Neural progenitor cell (in vitro differentiated cells): ENCODE measurements around the gene TAF15. TPM values are rescaled to one million over a fixed set of nuclear protein-coding genes. Genes with fewer than 3 reads are reported as not detected.

Experiments
- DNase-seq: peaks from one replicate; pipeline ENCODE4 v3.0.0-alpha.2; 2016; ENCODE audit warnings: low spot score
- H2AFZ ChIP-seq: fragments of 200-600 bp; sonication (generic); replicated peaks from 2 replicates; pipeline ENCODE4 v1.6.1; 2016; ENCODE audit warnings: antibody characterized with exemption
- H3F3A ChIP-seq: fragments of 200-600 bp; sonication (generic); 2 replicates; pipeline ENCODE4 v1.6.1; 2016; ENCODE audit warnings: antibody characterized with exemption, low read depth
- H3K27ac ChIP-seq: fragments of 200-600 bp; sonication (generic); 2 replicates; pipeline ENCODE4 v1.5.1; 2016; ENCODE audit warnings: mild to moderate bottlenecking
- H3K27me3 ChIP-seq: fragments of 200-600 bp; sonication (generic); 2 replicates; pipeline ENCODE4 v1.6.1; 2016; ENCODE audit warnings: mild to moderate bottlenecking, moderate library complexity
- H3K36me3 ChIP-seq: fragments of 200-600 bp; sonication (generic); 2 replicates; pipeline ENCODE4 v1.5.1; 2016
- H3K4me1 ChIP-seq: fragments of 200-600 bp; sonication (generic); 2 replicates; pipeline ENCODE4 v1.6.1; 2016; ENCODE audit warnings: mixed run types
- H3K4me2 ChIP-seq: fragments of 200-600 bp; sonication (generic); 2 replicates; pipeline ENCODE4 v1.6.1; 2016
- H3K4me3 ChIP-seq: fragments of 200-600 bp; sonication (generic); 2 replicates; pipeline ENCODE4 v1.5.1; 2016
- H3K79me2 ChIP-seq: fragments of 200-600 bp; sonication (generic); 2 replicates; pipeline ENCODE4 v1.6.1; 2016; ENCODE audit warnings: low read depth
- H3K9ac ChIP-seq: fragments of 200-600 bp; sonication (generic); 2 replicates; pipeline ENCODE4 v1.6.1; 2016
- H3K9me3 ChIP-seq: fragments of 200-600 bp; sonication (generic); 2 replicates; pipeline ENCODE4 v1.5.1; 2016; ENCODE audit warnings: low read depth
- H4K20me1 ChIP-seq: fragments of 200-600 bp; sonication (generic); 2 replicates; pipeline ENCODE4 v1.6.1; 2016; ENCODE audit warnings: low read depth
- H3K27ac Mint-ChIP-seq: 3 replicates; pipeline ENCODE4 v1.8.0; 2021; ENCODE audit warnings: mixed read lengths
- H3K27me3 Mint-ChIP-seq: 2 replicates; pipeline ENCODE4 v1.8.0; 2022; ENCODE audit warnings: low read depth, mild to moderate bottlenecking, inconsistent platforms, moderate library complexity, mixed read lengths; ENCODE audit not compliant: insufficient read depth
- H3K36me3 Mint-ChIP-seq: 3 replicates; pipeline ENCODE4 v1.8.0; 2021; ENCODE audit warnings: mixed read lengths
- H3K4me1 Mint-ChIP-seq: 3 replicates; pipeline ENCODE4 v1.8.0; 2021; ENCODE audit warnings: mixed read lengths
- H3K4me3 Mint-ChIP-seq: 3 replicates; pipeline ENCODE4 v1.8.0; 2021; ENCODE audit warnings: mild to moderate bottlenecking, moderate library complexity, mixed read lengths
- H3K9me3 Mint-ChIP-seq: 3 replicates; pipeline ENCODE4 v1.8.0; 2020; ENCODE audit warnings: mixed read lengths
- EZH2 ChIP-seq: fragments of 200-600 bp; sonication (generic); IDR thresholded peaks from 2 replicates; pipeline ENCODE4 v1.6.1; 2017; ENCODE audit warnings: antibody characterized with exemption, mild to moderate bottlenecking, moderate library complexity
- EZH2phosphoT487 ChIP-seq: fragments of 200-600 bp; sonication (generic); IDR thresholded peaks from 2 replicates; pipeline ENCODE4 v1.6.1; 2017; ENCODE audit warnings: antibody characterized with exemption
- total RNA-seq: library from RNA; depleted of rRNA; stranded (reverse); fragments of >200 nt; gene quantifications from 2 replicates; pipeline ENCODE4 v1.2.3, GENCODE V29; 2015; ENCODE audit warnings: low replicate concordance
- TF ChIP-seq, protein P1 (sequence below): fragments of 200-600 bp; sonication (generic); IDR thresholded peaks from 2 replicates; pipeline ENCODE4 v1.5.1; 2017; ENCODE audit warnings: antibody characterized with exemption, mild to moderate bottlenecking

The TAF15 gene
- total RNA-seq, result 84.8 and 90.1 TPM in 2 replicates

DNA sequence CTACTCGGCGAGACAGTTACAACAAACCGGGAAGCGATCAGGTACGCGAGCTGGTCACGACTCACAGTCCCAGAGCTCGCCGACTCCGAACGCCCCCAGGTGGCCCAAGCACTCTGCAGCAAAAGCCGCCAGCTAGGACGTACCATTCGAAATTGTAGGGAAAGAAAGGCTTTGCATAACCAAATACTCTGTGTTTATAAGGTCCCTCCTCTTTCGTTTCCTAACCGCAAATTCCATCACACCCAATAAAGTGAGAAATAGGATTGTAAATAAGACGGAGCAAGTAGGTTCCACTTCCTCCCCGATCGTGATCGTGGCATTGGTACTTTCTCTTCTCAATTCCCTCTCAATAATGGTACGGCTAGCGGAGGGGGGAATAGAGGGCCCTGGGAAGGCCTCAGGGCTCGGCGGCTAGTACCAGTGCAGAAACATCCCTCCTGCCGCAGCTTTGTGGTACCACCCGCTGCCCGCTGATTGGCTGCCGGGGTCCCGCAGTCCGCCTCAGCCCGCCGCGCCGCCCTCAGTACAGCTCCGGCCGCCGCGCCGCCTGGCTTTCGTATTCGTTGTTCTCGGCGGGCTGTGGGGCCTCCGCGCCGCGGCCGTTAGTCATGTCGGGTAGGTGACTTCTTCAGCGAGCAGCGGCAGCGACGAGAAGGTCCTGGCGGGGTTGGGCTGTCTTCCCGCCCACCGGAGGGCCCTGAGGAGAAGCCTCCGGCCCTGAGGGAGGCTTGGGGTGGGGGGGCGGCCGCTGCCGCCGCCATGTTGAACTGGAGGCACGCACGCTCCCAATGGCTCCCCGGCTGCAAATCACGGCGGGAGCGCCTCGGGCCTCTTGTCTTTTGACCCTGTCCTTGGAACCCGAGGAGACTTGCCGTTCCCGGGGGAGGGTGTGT is at the start of gene TAF15:
Gene TAF15, plus strand, starts transcription at position 523 of the 893 bp plus-strand sequence. Its CDS starts 86 bp downstream, at position 609.
- H3K36me3 ChIP-seq, result peaks cover 3% of the 10 kb centered on the region
- peak within 1 kb of the TSS; percentile 100 for H3K27ac Mint-ChIP-seq
- H2AFZ ChIP-seq, result peak within 1 kb of the TSS; percentile 89
- H3K4me3 ChIP-seq, result peak within 1 kb of the TSS; percentile 93
- H3K27ac ChIP-seq, result peak within 1 kb of the TSS; percentile 93
- TF ChIP-seq, protein P1, sequence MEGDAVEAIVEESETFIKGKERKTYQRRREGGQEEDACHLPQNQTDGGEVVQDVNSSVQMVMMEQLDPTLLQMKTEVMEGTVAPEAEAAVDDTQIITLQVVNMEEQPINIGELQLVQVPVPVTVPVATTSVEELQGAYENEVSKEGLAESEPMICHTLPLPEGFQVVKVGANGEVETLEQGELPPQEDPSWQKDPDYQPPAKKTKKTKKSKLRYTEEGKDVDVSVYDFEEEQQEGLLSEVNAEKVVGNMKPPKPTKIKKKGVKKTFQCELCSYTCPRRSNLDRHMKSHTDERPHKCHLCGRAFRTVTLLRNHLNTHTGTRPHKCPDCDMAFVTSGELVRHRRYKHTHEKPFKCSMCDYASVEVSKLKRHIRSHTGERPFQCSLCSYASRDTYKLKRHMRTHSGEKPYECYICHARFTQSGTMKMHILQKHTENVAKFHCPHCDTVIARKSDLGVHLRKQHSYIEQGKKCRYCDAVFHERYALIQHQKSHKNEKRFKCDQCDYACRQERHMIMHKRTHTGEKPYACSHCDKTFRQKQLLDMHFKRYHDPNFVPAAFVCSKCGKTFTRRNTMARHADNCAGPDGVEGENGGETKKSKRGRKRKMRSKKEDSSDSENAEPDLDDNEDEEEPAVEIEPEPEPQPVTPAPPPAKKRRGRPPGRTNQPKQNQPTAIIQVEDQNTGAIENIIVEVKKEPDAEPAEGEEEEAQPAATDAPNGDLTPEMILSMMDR, result peak; percentile 76
- no peak for TF ChIP-seq EZH2
- H3K4me1 ChIP-seq, result peaks cover 18% of the 10 kb centered on the region
- peak within 1 kb of the TSS; percentile 95 for H3K4me2 ChIP-seq
- peaks cover 8% of the 10 kb centered on the region for H3F3A ChIP-seq
- no peaks in the 10 kb centered on the region for H3K27me3 ChIP-seq
- H3K36me3 Mint-ChIP-seq, result peaks cover 6% of the 10 kb centered on the region
- H3K9me3 Mint-ChIP-seq, result no peaks in the 10 kb centered on the region
- peaks cover 45% of the 10 kb centered on the region for H4K20me1 ChIP-seq
- H3K9me3 ChIP-seq, result no peaks in the 10 kb centered on the region
- peak within 1 kb of the TSS; percentile 97 for H3K4me3 Mint-ChIP-seq
- peaks cover 9% of the 10 kb centered on the region for H3K27me3 Mint-ChIP-seq
- H3K79me2 ChIP-seq, result peaks cover 50% of the 10 kb centered on the region
- peak within 1 kb of the TSS; percentile 94 for H3K9ac ChIP-seq
- peak; percentile 98 for DNase-seq
- peaks cover 39% of the 10 kb centered on the region for H3K4me1 Mint-ChIP-seq

DNA sequence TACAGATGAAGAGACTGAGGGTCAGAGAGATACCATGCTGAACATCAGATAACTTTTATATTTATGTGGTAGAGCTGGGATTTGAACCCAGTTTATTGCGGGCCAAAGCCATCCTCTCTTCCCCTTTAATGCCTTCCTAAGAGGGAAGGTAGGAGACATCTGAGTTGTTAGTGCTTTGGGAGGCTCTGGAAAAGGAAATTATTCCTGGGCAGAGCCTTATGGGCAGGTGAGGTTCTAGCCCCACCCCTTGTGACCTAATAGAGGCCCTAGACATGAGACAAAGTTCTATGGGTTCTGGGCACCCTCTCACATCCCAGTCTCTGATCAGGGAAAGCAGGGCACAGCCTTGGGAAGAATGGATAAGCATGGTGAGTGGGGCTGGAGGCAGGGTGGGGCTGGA is 48.7 kb upstream of the TAF15 start, which contains the start of gene C17orf50:
Gene C17orf50, plus strand, starts transcription at position 301 of the 400 bp plus-strand sequence. Its CDS starts 55 bp downstream, at position 356.
- Mint-ChIP-seq H3K4me3 (no peak within 1 kb of the TSS), H3K4me1 (peaks cover 15% of the 10 kb centered on the region), H3K9me3 (no peaks in the 10 kb centered on the region), H3K27ac (no peak within 1 kb of the TSS), H3K36me3 (no peaks in the 10 kb centered on the region), H3K27me3 (peaks cover 3% of the 10 kb centered on the region)
- no peak within 1 kb of the TSS for H2AFZ ChIP-seq
- no peak within 1 kb of the TSS for H3K4me2 ChIP-seq
- no peaks in the 10 kb centered on the region for H3K79me2 ChIP-seq
- H3K27ac ChIP-seq, result no peak within 1 kb of the TSS
- H3K9ac ChIP-seq, result no peak within 1 kb of the TSS
- H3K36me3 ChIP-seq, result no peaks in the 10 kb centered on the region
- H3K4me3 ChIP-seq, result no peak within 1 kb of the TSS
- peaks cover 19% of the 10 kb centered on the region for H3F3A ChIP-seq
- H3K9me3 ChIP-seq, result no peaks in the 10 kb centered on the region
- no peaks in the 10 kb centered on the region for H3K27me3 ChIP-seq
- no peaks in the 10 kb centered on the region for H4K20me1 ChIP-seq
- H3K4me1 ChIP-seq, result peaks cover 10% of the 10 kb centered on the region
- DNase-seq, result no peak
- TF ChIP-seq EZH2, result no peak
- TF ChIP-seq, protein P1, result no peak
- TF ChIP-seq EZH2phosphoT487, result no peak

DNA sequence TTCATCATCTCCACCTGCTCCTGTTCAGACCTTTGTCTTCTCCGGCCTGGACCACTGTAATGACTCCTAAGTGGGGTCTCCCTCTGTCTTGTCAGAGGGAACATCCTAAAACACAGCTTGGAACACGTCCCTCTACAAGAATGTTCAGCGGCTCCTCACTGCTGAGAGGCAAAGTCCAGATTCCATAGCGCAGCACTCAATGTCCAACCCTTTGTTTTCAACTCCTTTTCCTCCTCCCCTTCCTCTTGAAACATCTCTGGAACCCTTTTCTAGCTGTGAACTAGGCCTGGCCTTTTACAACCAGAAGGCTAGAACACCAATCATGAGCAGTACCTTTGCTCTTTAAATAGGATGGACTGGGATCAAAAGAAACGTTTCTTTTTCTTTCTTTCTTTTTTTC is 47.7 kb upstream of the TAF15 start:
- peaks cover 29% of the 10 kb centered on the region for H3F3A ChIP-seq
- H3K9me3 ChIP-seq, result no peaks in the 10 kb centered on the region
- no peaks in the 10 kb centered on the region for H3K79me2 ChIP-seq
- H3K9ac ChIP-seq, result no peak overlapping the region
- no peak overlapping the region for H3K27ac Mint-ChIP-seq
- no peaks in the 10 kb centered on the region for H3K36me3 ChIP-seq
- no peak overlapping the region for H3K4me3 ChIP-seq
- H3K9me3 Mint-ChIP-seq, result no peaks in the 10 kb centered on the region
- H3K4me1 ChIP-seq, result peaks cover 19% of the 10 kb centered on the region
- H3K4me2 ChIP-seq, result no peak overlapping the region
- no peak for TF ChIP-seq EZH2phosphoT487
- TF ChIP-seq, protein P1, result no peak
- no peak for TF ChIP-seq EZH2
- peaks cover 3% of the 10 kb centered on the region for H3K27me3 Mint-ChIP-seq
- no peak overlapping the region for H2AFZ ChIP-seq
- no peaks in the 10 kb centered on the region for H3K27me3 ChIP-seq
- no peak for DNase-seq
- peaks cover 22% of the 10 kb centered on the region for H3K4me1 Mint-ChIP-seq
- no peak overlapping the region for H3K4me3 Mint-ChIP-seq
- no peak overlapping the region for H3K27ac ChIP-seq
- H4K20me1 ChIP-seq, result no peaks in the 10 kb centered on the region
- no peaks in the 10 kb centered on the region for H3K36me3 Mint-ChIP-seq
